Astrocyte (in vitro differentiated cells and primary cell): ENCODE results near the gene SERPINA5.

Experiments
- EZH2 ChIP-seq: IDR thresholded peaks from 2 replicates; pipeline ENCODE4 v1.6.1; 2012; ENCODE audit warnings: mild to moderate bottlenecking, low read length, inconsistent platforms; ENCODE audit not compliant: insufficient read depth
- TF ChIP-seq, protein P1 (sequence below): IDR thresholded peaks from 2 replicates; pipeline ENCODE4 v1.5.1; 2011; ENCODE audit warnings: low read depth, mild to moderate bottlenecking, inconsistent platforms, low read length, moderate library complexity; ENCODE audit not compliant: insufficient read depth

DNA sequence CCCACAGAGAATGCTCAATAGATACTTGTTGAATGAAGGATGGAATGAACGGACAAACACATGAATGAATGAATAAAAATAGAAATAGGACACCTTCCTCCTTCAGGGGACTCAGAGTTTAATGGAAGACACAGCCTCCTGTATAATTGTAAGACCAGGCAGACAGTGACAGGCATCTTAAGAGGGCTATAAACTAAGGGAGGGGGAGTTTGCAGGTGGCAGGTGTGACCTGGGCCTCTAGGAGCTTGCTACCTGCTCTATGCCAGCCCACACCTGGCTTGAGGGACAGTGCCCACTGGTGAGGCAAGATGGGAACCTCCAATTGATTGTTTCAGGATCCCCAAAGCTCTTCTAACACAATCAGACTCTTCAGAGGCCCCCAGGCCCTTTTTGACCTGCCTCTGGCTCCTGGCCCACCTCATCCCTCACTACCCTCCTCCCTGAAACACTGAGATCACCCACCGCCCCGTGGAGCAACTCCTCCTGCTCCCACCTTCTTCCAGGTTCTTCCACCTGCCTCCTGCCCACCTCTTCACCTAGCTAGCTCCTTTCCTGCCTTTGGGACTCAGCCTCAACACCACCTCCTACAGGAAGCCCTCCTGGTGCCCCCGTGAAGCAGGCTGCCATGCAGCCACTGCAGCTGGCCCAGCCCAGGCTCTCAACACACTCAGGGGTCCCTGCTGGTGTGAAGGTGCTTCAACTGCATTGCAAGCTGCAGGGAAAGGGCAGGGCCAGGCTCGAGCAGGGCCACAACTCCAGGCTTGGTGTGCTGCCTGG is 40.3 kb downstream of the SERPINA5 start:
- TF ChIP-seq EZH2, result no peak
- TF ChIP-seq, protein P1, sequence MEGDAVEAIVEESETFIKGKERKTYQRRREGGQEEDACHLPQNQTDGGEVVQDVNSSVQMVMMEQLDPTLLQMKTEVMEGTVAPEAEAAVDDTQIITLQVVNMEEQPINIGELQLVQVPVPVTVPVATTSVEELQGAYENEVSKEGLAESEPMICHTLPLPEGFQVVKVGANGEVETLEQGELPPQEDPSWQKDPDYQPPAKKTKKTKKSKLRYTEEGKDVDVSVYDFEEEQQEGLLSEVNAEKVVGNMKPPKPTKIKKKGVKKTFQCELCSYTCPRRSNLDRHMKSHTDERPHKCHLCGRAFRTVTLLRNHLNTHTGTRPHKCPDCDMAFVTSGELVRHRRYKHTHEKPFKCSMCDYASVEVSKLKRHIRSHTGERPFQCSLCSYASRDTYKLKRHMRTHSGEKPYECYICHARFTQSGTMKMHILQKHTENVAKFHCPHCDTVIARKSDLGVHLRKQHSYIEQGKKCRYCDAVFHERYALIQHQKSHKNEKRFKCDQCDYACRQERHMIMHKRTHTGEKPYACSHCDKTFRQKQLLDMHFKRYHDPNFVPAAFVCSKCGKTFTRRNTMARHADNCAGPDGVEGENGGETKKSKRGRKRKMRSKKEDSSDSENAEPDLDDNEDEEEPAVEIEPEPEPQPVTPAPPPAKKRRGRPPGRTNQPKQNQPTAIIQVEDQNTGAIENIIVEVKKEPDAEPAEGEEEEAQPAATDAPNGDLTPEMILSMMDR, result no peak
